Measurements from ENCODE around the gene OR12D3.

DNA sequence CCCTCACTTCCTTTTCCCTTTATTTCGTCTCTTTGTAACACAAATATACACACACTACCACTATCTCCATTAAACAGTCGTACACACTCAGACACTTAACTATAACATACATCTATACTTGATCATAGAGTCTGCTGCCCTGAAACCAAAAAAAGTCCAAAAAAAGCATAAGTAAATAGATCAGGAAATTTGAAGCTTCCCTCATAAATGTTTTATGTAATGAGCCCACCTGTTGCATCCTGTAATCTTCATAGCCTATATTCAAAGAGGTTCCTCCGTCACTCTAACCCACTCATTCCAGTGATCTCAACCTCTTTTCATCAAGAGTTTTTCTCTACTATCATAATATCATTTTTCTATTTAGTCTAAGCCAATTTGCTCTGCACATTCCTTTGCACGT, 13.4 kb upstream of the OR12D3 start:
- TF ChIP-seq, protein P1, sequence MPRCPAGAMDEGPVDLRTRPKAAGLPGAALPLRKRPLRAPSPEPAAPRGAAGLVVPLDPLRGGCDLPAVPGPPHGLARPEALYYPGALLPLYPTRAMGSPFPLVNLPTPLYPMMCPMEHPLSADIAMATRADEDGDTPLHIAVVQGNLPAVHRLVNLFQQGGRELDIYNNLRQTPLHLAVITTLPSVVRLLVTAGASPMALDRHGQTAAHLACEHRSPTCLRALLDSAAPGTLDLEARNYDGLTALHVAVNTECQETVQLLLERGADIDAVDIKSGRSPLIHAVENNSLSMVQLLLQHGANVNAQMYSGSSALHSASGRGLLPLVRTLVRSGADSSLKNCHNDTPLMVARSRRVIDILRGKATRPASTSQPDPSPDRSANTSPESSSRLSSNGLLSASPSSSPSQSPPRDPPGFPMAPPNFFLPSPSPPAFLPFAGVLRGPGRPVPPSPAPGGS (IDR thresholded peaks at IDR 0.05): no peak
- TF ChIP-seq POLR2A (IDR thresholded peaks at IDR 0.05; ENCODE audit: low read length): no peak
- TF ChIP-seq, protein P2, sequence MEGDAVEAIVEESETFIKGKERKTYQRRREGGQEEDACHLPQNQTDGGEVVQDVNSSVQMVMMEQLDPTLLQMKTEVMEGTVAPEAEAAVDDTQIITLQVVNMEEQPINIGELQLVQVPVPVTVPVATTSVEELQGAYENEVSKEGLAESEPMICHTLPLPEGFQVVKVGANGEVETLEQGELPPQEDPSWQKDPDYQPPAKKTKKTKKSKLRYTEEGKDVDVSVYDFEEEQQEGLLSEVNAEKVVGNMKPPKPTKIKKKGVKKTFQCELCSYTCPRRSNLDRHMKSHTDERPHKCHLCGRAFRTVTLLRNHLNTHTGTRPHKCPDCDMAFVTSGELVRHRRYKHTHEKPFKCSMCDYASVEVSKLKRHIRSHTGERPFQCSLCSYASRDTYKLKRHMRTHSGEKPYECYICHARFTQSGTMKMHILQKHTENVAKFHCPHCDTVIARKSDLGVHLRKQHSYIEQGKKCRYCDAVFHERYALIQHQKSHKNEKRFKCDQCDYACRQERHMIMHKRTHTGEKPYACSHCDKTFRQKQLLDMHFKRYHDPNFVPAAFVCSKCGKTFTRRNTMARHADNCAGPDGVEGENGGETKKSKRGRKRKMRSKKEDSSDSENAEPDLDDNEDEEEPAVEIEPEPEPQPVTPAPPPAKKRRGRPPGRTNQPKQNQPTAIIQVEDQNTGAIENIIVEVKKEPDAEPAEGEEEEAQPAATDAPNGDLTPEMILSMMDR (IDR thresholded peaks at IDR 0.05): no peak
- TF ChIP-seq TFCP2L1 (CRISPR knock-in tag; IDR thresholded peaks at IDR 0.05): no peak
- no peak for TF ChIP-seq KDM5A (IDR thresholded peaks at IDR 0.05)
- no peak for TF ChIP-seq MYC (IDR thresholded peaks at IDR 0.05; ENCODE audit: borderline replicate concordance, low read length)
- TF ChIP-seq FOXS1 (CRISPR knock-in tag; IDR thresholded peaks at IDR 0.05): no peak
- TF ChIP-seq EP300 (IDR thresholded peaks at IDR 0.05): no peak
- TF ChIP-seq RAD21 (conservative IDR thresholded peaks at IDR 0.05 in 1 of 2, IDR thresholded peaks at IDR 0.05 in 1 of 2): no peak
- TF ChIP-seq, protein P3, sequence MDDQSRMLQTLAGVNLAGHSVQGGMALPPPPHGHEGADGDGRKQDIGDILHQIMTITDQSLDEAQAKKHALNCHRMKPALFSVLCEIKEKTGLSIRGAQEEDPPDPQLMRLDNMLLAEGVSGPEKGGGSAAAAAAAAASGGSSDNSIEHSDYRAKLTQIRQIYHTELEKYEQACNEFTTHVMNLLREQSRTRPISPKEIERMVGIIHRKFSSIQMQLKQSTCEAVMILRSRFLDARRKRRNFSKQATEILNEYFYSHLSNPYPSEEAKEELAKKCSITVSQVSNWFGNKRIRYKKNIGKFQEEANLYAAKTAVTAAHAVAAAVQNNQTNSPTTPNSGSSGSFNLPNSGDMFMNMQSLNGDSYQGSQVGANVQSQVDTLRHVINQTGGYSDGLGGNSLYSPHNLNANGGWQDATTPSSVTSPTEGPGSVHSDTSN (IDR thresholded peaks at IDR 0.05): no peak
- no peak for TF ChIP-seq CBX8 (IDR thresholded peaks at IDR 0.05)

All from A549 (cell line).